GM12878 (cell line): ENCODE results near the gene SCRG1. TPM values are rescaled to one million over a fixed set of nuclear protein-coding genes. Genes with fewer than 3 reads are reported as not detected.

Experiments used
- ATAC-seq: fragments of 200-7000 bp; cut with Tn5 transposase; 3 replicates; pipeline ENCODE4 v1.9.1; 2020; ENCODE audit warnings: mild to moderate bottlenecking, moderate library complexity
- BruUV-seq: library from RNA; stranded (reverse); fragments of 400-500 nt; replicated peaks from 2 replicates; lab custom pipeline; 2021; lab: Mats Ljungman, UMichigan
- CTCF ChIA-PET: fragments of 300-600 bp; sonication (Branson Sonifier 250); formaldehyde crosslinking; extraction: SDS; loops from one replicate; lab custom pipeline; 2021; ENCODE audit warnings: inconsistent platforms; lab: Yijun Ruan, JAX
- POLR2A ChIA-PET: fragments of 350-600 bp; formaldehyde crosslinking; extraction: SDS; loops from one replicate; lab custom pipeline; 2021; ENCODE audit warnings: inconsistent platforms; lab: Charles Lee
- RAD21 ChIA-PET: fragments of 300-600 bp; sonication (Branson Sonifier 250); formaldehyde crosslinking; loops from one replicate; lab custom pipeline; 2023; ENCODE audit warnings: antibody characterized with exemption; ENCODE audit not compliant: unreplicated experiment; lab: Charles Lee
- SMC1A ChIA-PET: fragments of 300-600 bp; sonication (Branson Sonifier 250); formaldehyde crosslinking; loops from one replicate; lab custom pipeline; 2023; ENCODE audit not compliant: unreplicated experiment, uncharacterized antibody; lab: Charles Lee
- DNase-seq: peaks from one replicate; pipeline ENCODE4 v3.0.0-alpha.2; 2011; ENCODE audit warnings: low read depth, low spot score
- FAIRE-seq: peaks from 3 replicates; lab custom pipeline; 2011; peaks lifted over from hg19 to GRCh38; lab: Jason Lieb, UNC
- H2AFZ ChIP-seq: 2 replicates; pipeline ENCODE4 v1.6.0; 2011; ENCODE audit warnings: low read depth, low read length, control low read depth; ENCODE audit not compliant: control insufficient read depth
- H3K27ac ChIP-seq: 2 replicates; pipeline ENCODE4 v1.5.1; 2011; ENCODE audit warnings: control low read depth; ENCODE audit not compliant: control insufficient read depth, insufficient read depth
- H3K27me3 ChIP-seq, 2 experiments: replicated peaks in 1 of 2; 2 replicates each; pipeline versions ENCODE4 v1.6.0 to v1.6.1; 2011; ENCODE audit warnings: low read length in 1 of 2; ENCODE audit not compliant: control insufficient read depth in 2 of 2, insufficient read depth in 2 of 2
- H3K36me3 ChIP-seq, 2 experiments: 2 replicates each; pipeline ENCODE4 v1.5.1; 2011; ENCODE audit warnings: low read length in 1 of 2; ENCODE audit not compliant: control insufficient read depth in 2 of 2, insufficient read depth in 2 of 2
- H3K4me1 ChIP-seq: 2 replicates; pipeline ENCODE4 v1.6.1; 2011; ENCODE audit warnings: mild to moderate bottlenecking, low read length, moderate library complexity, mixed read lengths; ENCODE audit not compliant: control insufficient read depth, insufficient read depth
- H3K4me2 ChIP-seq: 2 replicates; pipeline ENCODE4 v1.6.0; 2011; ENCODE audit warnings: control low read depth; ENCODE audit not compliant: control insufficient read depth, insufficient read depth
- H3K4me3 ChIP-seq: fragments of 200-600 bp; sonication (generic); 2 replicates; pipeline ENCODE4 v1.5.1; 2016
- H3K79me2 ChIP-seq: 2 replicates; pipeline ENCODE4 v1.6.0; 2011; ENCODE audit warnings: low read length; ENCODE audit not compliant: control insufficient read depth, insufficient read depth
- H3K9ac ChIP-seq: 2 replicates; pipeline ENCODE4 v1.8.0; 2011; ENCODE audit warnings: low read length, control low read depth, mixed read lengths; ENCODE audit not compliant: control insufficient read depth, insufficient read depth
- H3K9me3 ChIP-seq: replicated peaks from 3 replicates; pipeline ENCODE4 v1.5.1; 2011; ENCODE audit warnings: mild to moderate bottlenecking, low read length; ENCODE audit not compliant: control insufficient read depth, insufficient read depth
- H4K20me1 ChIP-seq: 2 replicates; pipeline ENCODE4 v1.6.0; 2011; ENCODE audit not compliant: control insufficient read depth, insufficient read depth
- ASH2L ChIP-seq: fragments of 300-600, 200-600 bp; sonication (generic); IDR thresholded peaks from 2 replicates; pipeline ENCODE4 v1.6.1; 2017; ENCODE audit warnings: low read depth, mild to moderate bottlenecking, borderline replicate concordance
- CBX3 ChIP-seq: fragments of 200-600 bp; sonication (generic); IDR thresholded peaks from 2 replicates; pipeline ENCODE4 v1.6.1; 2016; ENCODE audit warnings: low read depth, borderline replicate concordance
- EED ChIP-seq: sonication (generic); IDR thresholded peaks from 2 replicates; pipeline ENCODE4 v1.6.1; 2016; ENCODE audit warnings: antibody characterized with exemption, low read depth
- GABPA ChIP-seq: IDR thresholded peaks from 2 replicates; pipeline ENCODE4 v1.6.1; 2014; ENCODE audit warnings: antibody characterized with exemption, low read depth, mild to moderate bottlenecking, inconsistent platforms
- IKZF1 ChIP-seq: fragments of 450-650 bp; conservative IDR thresholded peaks from 2 replicates; pipeline ENCODE4 v1.6.1; 2017; ENCODE audit warnings: antibody characterized with exemption, mild to moderate bottlenecking
- KLF5 ChIP-seq: fragments of 450-650 bp; IDR thresholded peaks from 2 replicates; pipeline ENCODE4 v1.6.1; 2014; ENCODE audit warnings: mild to moderate bottlenecking; ENCODE audit not compliant: partially characterized antibody
- MEF2B ChIP-seq: fragments of 450-650 bp; IDR thresholded peaks from 2 replicates; pipeline ENCODE4 v1.6.1; 2018; ENCODE audit warnings: mild to moderate bottlenecking, moderate library complexity; ENCODE audit not compliant: partially characterized antibody, poor library complexity, severe bottlenecking
- PML ChIP-seq: IDR thresholded peaks from 2 replicates; pipeline ENCODE4 v1.6.1; 2012; ENCODE audit warnings: low read length, inconsistent platforms
- RAD21 ChIP-seq: IDR thresholded peaks from 2 replicates; pipeline ENCODE4 v1.6.1; 2011; ENCODE audit warnings: mild to moderate bottlenecking, low read depth, low read length, moderate library complexity; ENCODE audit not compliant: insufficient read depth
- YY1 ChIP-seq: IDR thresholded peaks from 2 replicates; pipeline ENCODE4 v1.6.1; 2011; ENCODE audit warnings: low read depth, mild to moderate bottlenecking, low read length
- ZSCAN29 ChIP-seq: fragments of 450-650 bp; IDR thresholded peaks from 2 replicates; pipeline ENCODE4 v1.6.1; 2017; ENCODE audit warnings: mild to moderate bottlenecking, moderate library complexity
- WGBS: methylation state at CpG from one replicate; pipeline ENCODE4 v1.1.6; 2016; ENCODE audit warnings: low lambda C conversion rate; ENCODE audit not compliant: insufficient replicate concordance, insufficient coverage; ENCODE audit errors: missing lambda C conversion rate; 5-methylcytosine and 5-hydroxymethylcytosine counted together
- in situ Hi-C: fragments of 300-500 bp; cut with MboI; formaldehyde crosslinking; loops from 9 replicates; pipeline ENCODE4 v1.14.3; 2018; ENCODE audit warnings: mixed read lengths
- intact Hi-C: fragments of 100-400 bp; cut with micrococcal nuclease; formaldehyde crosslinking; loops from one replicate; pipeline ENCODE4 v1.14.2; 2022; ENCODE audit not compliant: unreplicated experiment
- polyA plus RNA-seq, 11 experiments: library from polyadenylated mRNA; depleted of rRNA in 4 of 11; unstranded in 6 of 11; stranded (reverse) in 5 of 11; fragments of >200 nt; fragmentation: Nextera tagmentation in 4 of 11; fragmentation: Illumina TruSeq in 1 of 11; extraction: Ambion mirVana in 4 of 11; extraction: Trizol in 1 of 11; gene quantifications; 1 replicate in 1 of 11; 2 replicates in 10 of 11; pipeline versions ENCODE4 v1.2.1 to v1.2.3, GENCODE V29; 2011 to 2016; ENCODE audit warnings: inconsistent platforms in 2 of 11, missing spikeins in 2 of 11, low read depth in 1 of 11
- total RNA-seq, 4 experiments: library from RNA; depleted of rRNA in 3 of 4; stranded (reverse); fragments of >200 nt in 3 of 4; fragmentation: Illumina TruSeq in 1 of 4; extraction: Trizol in 1 of 4; gene quantifications; 2 replicates each; pipeline versions ENCODE4 v1.2.1 to v1.2.3, GENCODE V29; 2013 to 2021
- TF ChIP-seq, protein P1 (sequence below): IDR thresholded peaks from 2 replicates; pipeline ENCODE4 v1.6.1; 2011; ENCODE audit warnings: low read depth, mild to moderate bottlenecking, low read length, moderate library complexity, borderline replicate concordance; ENCODE audit errors: extremely low read depth

SCRG1 gene
- total and polyA plus RNA-seq, 10 of the 15 experiments (the other 5 are each of a cell fraction or from before 2014, with no cell fraction given), result 0.02 to 0.58 (median 0.54) TPM; not detected in 7

DNA sequence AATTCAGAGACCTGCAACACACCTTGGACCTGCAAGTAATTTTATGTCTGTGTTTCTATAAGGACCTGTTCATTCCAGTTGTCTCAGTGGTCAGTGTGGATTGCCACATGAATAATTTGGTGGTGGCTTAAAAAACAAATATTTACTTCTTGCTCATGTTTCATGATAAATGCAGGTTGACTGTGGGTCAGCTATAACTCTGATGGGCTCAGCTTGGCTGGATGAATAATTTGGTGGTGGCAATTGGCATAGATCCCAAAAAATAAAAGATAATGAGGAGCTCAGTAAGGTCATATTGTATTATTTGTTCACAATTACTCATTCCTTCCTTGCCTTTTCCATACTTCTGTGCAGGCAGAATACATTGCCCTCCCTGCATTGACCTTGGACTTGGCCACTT is 18.9 kb upstream of the SCRG1 start (continued):
- TF ChIP-seq ASH2L (no peak), ZSCAN29 (no peak), EED (no peak), MEF2B (no peak), CBX3 (no peak), KLF5 (no peak), YY1 (no peak)
- TF ChIP-seq, protein P1, sequence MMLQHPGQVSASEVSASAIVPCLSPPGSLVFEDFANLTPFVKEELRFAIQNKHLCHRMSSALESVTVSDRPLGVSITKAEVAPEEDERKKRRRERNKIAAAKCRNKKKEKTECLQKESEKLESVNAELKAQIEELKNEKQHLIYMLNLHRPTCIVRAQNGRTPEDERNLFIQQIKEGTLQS, result no peak

GRCh38 chr4:173415885-173416653 is 17.2 kb upstream of the SCRG1 start:
- DNase-seq (no peak), ATAC-seq (no peak), FAIRE-seq (no peak)
- Histone ChIP-seq H3K4me2 (no peak overlapping the region), H3K27me3 (no peaks in the 10 kb centered on the region), H2AFZ (no peak overlapping the region), H3K9ac (no peak overlapping the region), H3K36me3 (no peaks in the 10 kb centered on the region), H4K20me1 (no peaks in the 10 kb centered on the region), H3K27ac (no peak overlapping the region), H3K4me3 (no peak overlapping the region), H3K79me2 (no peaks in the 10 kb centered on the region), H3K9me3 (no peaks in the 10 kb centered on the region), H3K4me1 (no peaks in the 10 kb centered on the region)
- TF ChIP-seq GABPA (no peak), IKZF1 (no peak), RAD21 (no peak), PML (no peak), ASH2L (no peak)
- ChIA-PET SMC1A (interaction anchor here (0.8 to 7.7 kb wide), 7 partner anchors 19 to 403 kb away, joined by 3 to 84 read pairs (median 5); no protein-coding TSS in a partner anchor), CTCF (interaction anchor here (0.5 to 8.6 kb wide), 17 partner anchors 8 to 523 kb away, joined by 3 to 113 read pairs (median 4); no protein-coding TSS in a partner anchor), RAD21 (interaction anchor here (0.6 to 7.5 kb wide), 9 partner anchors 82 to 403 kb away, joined by 3 to 60 read pairs (median 3); partner anchors contain the start of gene HMGB2), POLR2A (interaction anchor here (1.0 kb wide), 1 partner anchor 85 kb away, joined by 4 read pairs; no protein-coding TSS in a partner anchor)
- in situ Hi-C loops (loop anchor here (5.0 kb wide), 2 partner anchors 104 to 399 kb away; no protein-coding TSS in a partner anchor), intact Hi-C loops (loop anchor here (5.0 kb wide), 1 partner anchor 389 kb away; no protein-coding TSS in a partner anchor)
- no TSS peak for BruUV-seq
- 88% methylated on average over 26 of the region's 26 CpGs for WGBS
